H1 (cell line): ENCODE measurements around the gene FAM72B. TPM values are rescaled to one million over a fixed set of nuclear protein-coding genes. Genes with fewer than 3 reads are reported as not detected.
"Not testable (repeated sequence)": the region's sequence is repeated elsewhere in the genome, so short reads cannot be mapped to it uniquely, and the experiment has no call there.

Experiments used
- CTCF ChIA-PET: fragments of 300-600 bp; sonication (Branson Sonifier 250); formaldehyde crosslinking; loops from one replicate; lab custom pipeline; 2021; ENCODE audit not compliant: partially characterized antibody; lab: Charles Lee
- POLR2A ChIA-PET: fragments of 300-600 bp; sonication (Branson Sonifier 250); formaldehyde crosslinking; loops from one replicate; lab custom pipeline; 2021; ENCODE audit warnings: inconsistent platforms; ENCODE audit not compliant: partially characterized antibody; lab: Charles Lee
- DNase-seq, 2 experiments: peaks; one replicate each; pipeline versions ENCODE4 v3.0.0 to v3.0.0-alpha.2; 2010 to 2022; ENCODE audit warnings: low spot score in 2 of 2, low read depth in 1 of 2, mixed read lengths in 1 of 2
- FAIRE-seq: peaks from 2 replicates; lab custom pipeline; 2011; peaks lifted over from hg19 to GRCh38; lab: Jason Lieb, UNC
- H2AFZ ChIP-seq: 2 replicates; pipeline ENCODE4 v1.8.1; 2012; ENCODE audit warnings: low read length, inconsistent platforms
- H2AK5ac ChIP-seq: 2 replicates; pipeline ENCODE4 v1.6.1; 2013; ENCODE audit warnings: low read depth, low read length
- H2BK120ac ChIP-seq: replicated peaks from 2 replicates; pipeline ENCODE3; 2013; ENCODE audit warnings: low read depth, low read length, inconsistent platforms
- H2BK12ac ChIP-seq: 2 replicates; pipeline ENCODE4 v1.6.1; 2013; ENCODE audit warnings: low read depth, low read length
- H2BK15ac ChIP-seq: 2 replicates; pipeline ENCODE4 v1.6.1; 2013; ENCODE audit warnings: low read length
- H2BK20ac ChIP-seq: 2 replicates; pipeline ENCODE4 v1.6.1; 2013; ENCODE audit warnings: low read length
- H2BK5ac ChIP-seq: 2 replicates; pipeline ENCODE4 v1.6.1; 2013; ENCODE audit warnings: low read depth, low read length
- H3K14ac ChIP-seq: 2 replicates; pipeline ENCODE4 v1.6.1; 2013; ENCODE audit warnings: inconsistent platforms; ENCODE audit not compliant: insufficient read length
- H3K18ac ChIP-seq: 2 replicates; pipeline ENCODE4 v1.6.1; 2013; ENCODE audit warnings: low read length; ENCODE audit errors: extremely low read depth
- H3K23ac ChIP-seq: 2 replicates; pipeline ENCODE4 v1.6.1; 2013; ENCODE audit warnings: inconsistent platforms; ENCODE audit not compliant: insufficient read length
- H3K23me2 ChIP-seq: 2 replicates; pipeline ENCODE4 v1.6.1; 2013; ENCODE audit warnings: low read depth, low read length
- H3K27ac ChIP-seq: 2 replicates; pipeline ENCODE4 v1.6.1; 2011; ENCODE audit warnings: low read depth, low read length, inconsistent platforms
- H3K27me3 ChIP-seq, 4 experiments: replicated peaks in 1 of 4; 1 replicate in 1 of 4; 2 replicates in 3 of 4; pipeline versions ENCODE4 v1.6.1 to v1.8.1; 2011 to 2013; ENCODE audit warnings: low read length in 3 of 4, mild to moderate bottlenecking in 3 of 4, inconsistent platforms in 2 of 4, mixed read lengths in 2 of 4, moderate library complexity in 1 of 4; ENCODE audit not compliant: control insufficient read depth in 3 of 4, insufficient read depth in 3 of 4; ENCODE audit errors: extremely low read depth in 1 of 4
- H3K36me3 ChIP-seq, 4 experiments: 2 replicates each; pipeline versions ENCODE4 v1.6.1 to v1.8.1; 2011 to 2013; ENCODE audit warnings: mild to moderate bottlenecking in 4 of 4, low read length in 3 of 4, moderate library complexity in 2 of 4, control low read depth in 1 of 4, inconsistent platforms in 1 of 4; ENCODE audit not compliant: insufficient read depth in 4 of 4, control insufficient read depth in 2 of 4
- H3K4ac ChIP-seq: replicated peaks from 2 replicates; pipeline ENCODE3; 2013; ENCODE audit warnings: low read length, low read depth, mixed read lengths, inconsistent platforms; ENCODE audit not compliant: insufficient read length
- H3K4me1 ChIP-seq, 4 experiments: replicated peaks in 1 of 4; 1 replicate in 1 of 4; 2 replicates in 3 of 4; pipeline versions ENCODE4 v1.6.1 to v1.8.1; 2011 to 2013; ENCODE audit warnings: low read length in 3 of 4, inconsistent platforms in 2 of 4, mixed read lengths in 1 of 4; ENCODE audit not compliant: insufficient read depth in 4 of 4, control insufficient read depth in 3 of 4
- H3K4me2 ChIP-seq, 2 experiments: 2 replicates each; pipeline versions ENCODE4 v1.6.1 to v1.8.1; 2011 to 2013; ENCODE audit warnings: low read depth in 2 of 2, low read length in 2 of 2, control low read depth in 1 of 2, inconsistent platforms in 1 of 2, mild to moderate bottlenecking in 1 of 2; ENCODE audit not compliant: insufficient read depth in 1 of 2
- H3K4me3 ChIP-seq, 4 experiments: fragments of 200-600, 300-600 bp in 1 of 4; sonication (generic), shearing (Covaris generic), sonication (Bioruptor Twin) in 1 of 4; 2 replicates each; pipeline versions ENCODE4 v1.5.1 to v1.8.1; 2011 to 2016; ENCODE audit warnings: low read length in 4 of 4, low read depth in 3 of 4, control low read depth in 2 of 4, inconsistent platforms in 2 of 4, mild to moderate bottlenecking in 2 of 4, mixed read lengths in 1 of 4, moderate library complexity in 1 of 4; ENCODE audit not compliant: insufficient read depth in 2 of 4; ENCODE audit errors: extremely low read depth in 1 of 4
- H3K56ac ChIP-seq: replicated peaks from 2 replicates; pipeline ENCODE3; 2013; ENCODE audit warnings: low read depth, mild to moderate bottlenecking, mixed read lengths, low read length, inconsistent platforms; ENCODE audit not compliant: insufficient read length
- H3K79me1 ChIP-seq: 2 replicates; pipeline ENCODE4 v1.6.1; 2013; ENCODE audit warnings: low read depth, low read length, control low read depth
- H3K79me2 ChIP-seq, 2 experiments: 2 replicates each; pipeline versions ENCODE4 v1.6.1 to v1.8.1; 2012 to 2013; ENCODE audit warnings: low read length in 2 of 2, mild to moderate bottlenecking in 2 of 2, inconsistent platforms in 1 of 2; ENCODE audit not compliant: insufficient read depth in 2 of 2, control insufficient read depth in 1 of 2
- H3K9ac ChIP-seq, 4 experiments: replicated peaks in 1 of 4; 1 replicate in 1 of 4; 2 replicates in 3 of 4; pipeline versions ENCODE4 v1.6.1 to v1.8.1; 2011 to 2013; ENCODE audit warnings: low read depth in 3 of 4, low read length in 3 of 4, control low read depth in 2 of 4, mild to moderate bottlenecking in 2 of 4, moderate library complexity in 2 of 4, inconsistent platforms in 1 of 4; ENCODE audit errors: extremely low read depth in 1 of 4
- H3K9me3 ChIP-seq, 2 experiments: 2 replicates each; pipeline versions ENCODE4 v1.6.1 to v1.8.1; 2012 to 2013; ENCODE audit warnings: mild to moderate bottlenecking in 2 of 2, moderate library complexity in 2 of 2, control low read depth in 1 of 2, inconsistent platforms in 1 of 2, low read depth in 1 of 2, low read length in 1 of 2, mixed read lengths in 1 of 2; ENCODE audit not compliant: insufficient read depth in 2 of 2
- H4K20me1 ChIP-seq, 2 experiments: replicated peaks in 1 of 2; 2 replicates each; pipeline versions ENCODE3 to v1.8.1; 2011 to 2013; ENCODE audit warnings: inconsistent platforms in 2 of 2, low read length in 2 of 2, mild to moderate bottlenecking in 1 of 2; ENCODE audit not compliant: insufficient read depth in 2 of 2, control insufficient read depth in 1 of 2
- H4K5ac ChIP-seq: 2 replicates; pipeline ENCODE4 v1.6.1; 2013; ENCODE audit warnings: low read length, low read depth, mixed read lengths, inconsistent platforms; ENCODE audit not compliant: insufficient read length
- H4K8ac ChIP-seq: 2 replicates; pipeline ENCODE4 v1.8.0; 2013; ENCODE audit warnings: mild to moderate bottlenecking, moderate library complexity, low read length, inconsistent platforms; ENCODE audit not compliant: insufficient read depth; ENCODE audit errors: extremely low read depth
- H4K91ac ChIP-seq: replicated peaks from 2 replicates; pipeline ENCODE3; 2013; ENCODE audit warnings: low read length, mixed read lengths, inconsistent platforms; ENCODE audit not compliant: insufficient read length
- WGBS, 2 experiments: shearing (Covaris generic) in 1 of 2; methylation state at CpG; one replicate each; pipeline versions ENCODE4 v1.1.6 to v1.1.7; 2013 to 2015; ENCODE audit warnings: low lambda C conversion rate in 2 of 2, mixed read lengths in 2 of 2, inconsistent platforms in 1 of 2, low coverage in 1 of 2, missing lambda C conversion rate in 1 of 2; ENCODE audit not compliant: insufficient replicate concordance in 2 of 2, insufficient coverage in 1 of 2, insufficient read length in 1 of 2; ENCODE audit errors: extremely low coverage in 1 of 2, missing lambda C conversion rate in 1 of 2; 5-methylcytosine and 5-hydroxymethylcytosine counted together
- polyA plus RNA-seq, 7 experiments: library from polyadenylated mRNA; depleted of rRNA in 3 of 7; stranded (reverse) in 5 of 7; unstranded in 2 of 7; fragments of >200 nt in 5 of 7; fragments of 200-250 nt in 2 of 7; gene quantifications; 1 replicate in 5 of 7; 2 replicates in 1 of 7; 4 replicates in 1 of 7; pipeline versions ENCODE4 v1.2.1 to v1.2.3, GENCODE V29; 2011 to 2013; ENCODE audit warnings: missing spikeins in 2 of 7, mixed read lengths in 2 of 7
- total RNA-seq: library from RNA; stranded (reverse); fragmentation: NEBNext Ultra II Directional; extraction: Animal tissue kit (Norgen Biotek cat#: 25700); gene quantifications from 2 replicates; pipeline ENCODE4 v1.2.1, GENCODE V29; 2021

The FAM72B gene
- total and polyA plus RNA-seq, 2 of the 8 experiments (the other 6 are each of a cell fraction or from before 2014, with no cell fraction given): 7.7 to 20.7 TPM

DNA sequence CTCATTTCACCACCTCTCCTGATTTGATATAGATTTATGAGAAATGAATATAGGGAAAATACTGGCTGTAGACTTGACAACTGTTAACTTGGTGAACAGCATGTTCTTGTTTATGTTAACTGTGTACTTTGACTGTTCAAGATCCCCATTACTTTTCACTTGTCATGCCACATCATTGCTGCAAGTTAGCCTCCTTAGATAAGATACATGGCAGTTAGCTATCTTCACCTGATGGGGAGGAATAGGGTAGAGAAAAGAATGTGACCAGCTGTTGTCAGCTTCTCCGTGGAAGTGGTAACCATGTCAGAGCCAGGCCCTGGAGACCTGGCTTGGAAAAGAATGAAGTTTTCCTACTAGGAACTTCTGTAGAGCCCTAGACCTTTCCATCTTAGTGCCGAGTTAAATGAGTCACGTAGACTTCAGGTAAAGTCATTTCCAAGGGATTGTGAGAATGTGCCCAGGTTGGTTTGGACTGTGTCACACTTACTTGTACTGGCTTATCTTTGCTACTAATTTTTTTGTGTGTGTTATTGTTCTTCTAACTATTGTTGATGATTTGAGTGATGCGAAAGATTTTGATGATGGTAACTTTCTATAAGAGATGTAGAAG is 42.3 kb upstream of the FAM72B start:
- H3K23me2 ChIP-seq, H2BK5ac ChIP-seq, DNase-seq, H3K9me3 ChIP-seq, H3K79me1 ChIP-seq, H2AFZ ChIP-seq, H2BK12ac ChIP-seq, H2BK15ac ChIP-seq, H3K79me2 ChIP-seq, POLR2A ChIA-PET, H3K27ac ChIP-seq, H3K4me1 ChIP-seq, H3K36me3 ChIP-seq, H2BK20ac ChIP-seq, H4K20me1 ChIP-seq, H4K8ac ChIP-seq, H4K5ac ChIP-seq, H3K4ac ChIP-seq, FAIRE-seq, H3K4me2 ChIP-seq, H3K23ac ChIP-seq, H2BK120ac ChIP-seq, H4K91ac ChIP-seq, H3K14ac ChIP-seq, H3K56ac ChIP-seq, H3K18ac ChIP-seq, H3K9ac ChIP-seq, H3K27me3 ChIP-seq, CTCF ChIA-PET, H2AK5ac ChIP-seq, H3K4me3 ChIP-seq: not testable (repeated sequence)
- 100% methylated on average over 2 of the region's 4 CpGs; no CpG with 5 or more reads in 1 of the 2 experiments for WGBS, 2 experiments

DNA sequence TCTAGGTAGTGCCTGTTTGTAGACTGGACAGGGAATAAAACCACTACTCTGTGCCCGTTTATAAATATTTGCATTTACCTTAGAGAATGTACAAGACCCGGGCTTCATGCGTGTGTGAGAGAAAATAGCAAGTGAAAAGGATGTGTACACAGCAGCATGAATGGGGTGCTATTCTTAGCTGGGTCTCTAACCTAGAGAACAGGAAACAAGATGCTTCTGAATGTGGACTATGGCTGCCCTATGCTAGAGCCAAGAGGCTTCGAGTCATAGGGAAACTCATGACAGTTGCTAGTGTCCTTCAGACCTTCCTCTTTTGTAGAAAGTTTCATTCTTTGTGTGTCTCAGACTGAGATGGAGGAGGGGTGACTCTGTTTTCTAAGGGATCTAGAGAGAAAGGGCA is 40.6 kb upstream of the FAM72B start:
- H2AFZ ChIP-seq, H2AK5ac ChIP-seq, H3K9ac ChIP-seq, H3K4me3 ChIP-seq, CTCF ChIA-PET, H4K8ac ChIP-seq, H4K20me1 ChIP-seq, H2BK12ac ChIP-seq, H2BK5ac ChIP-seq, FAIRE-seq, H3K23me2 ChIP-seq, H3K14ac ChIP-seq, H3K79me1 ChIP-seq, H3K4ac ChIP-seq, H4K5ac ChIP-seq, POLR2A ChIA-PET, H2BK15ac ChIP-seq, H3K27ac ChIP-seq, DNase-seq, H3K4me2 ChIP-seq, H3K79me2 ChIP-seq, H3K23ac ChIP-seq, H2BK20ac ChIP-seq, H3K27me3 ChIP-seq, H3K18ac ChIP-seq, H3K9me3 ChIP-seq, H2BK120ac ChIP-seq, H4K91ac ChIP-seq, H3K56ac ChIP-seq, H3K4me1 ChIP-seq, H3K36me3 ChIP-seq: not testable (repeated sequence)
- WGBS, 2 experiments: 83% methylated on average over 2 of the region's 4 CpGs; no CpG with 5 or more reads in 1 of the 2 experiments
